Upper lobe of right lung (tissue), 1 donor: ENCODE measurements around the gene CRACR2A. TPM values are rescaled to one million over a fixed set of nuclear protein-coding genes. Genes with fewer than 3 reads are reported as not detected.
A peak's percentile ranks its signal among the peaks of the same experiment; 100 is the strongest.

Experiments
- ATAC-seq: fragments of 200-7000 bp; cut with Tn5 transposase; one replicate; pipeline ENCODE4 v1.9.1; 2020; ENCODE audit warnings: mild to moderate bottlenecking, moderate library complexity
- DNase-seq: peaks from one replicate; pipeline ENCODE4 v3.0.0-alpha.2; 2020
- H3K27ac ChIP-seq: fragments of 200-600 bp; one replicate; pipeline ENCODE4 v1.8.0; 2022
- H3K27me3 ChIP-seq: fragments of 200-600 bp; one replicate; pipeline ENCODE4 v1.8.0; 2022; ENCODE audit warnings: mild to moderate bottlenecking
- H3K36me3 ChIP-seq: fragments of 200-600 bp; one replicate; pipeline ENCODE4 v1.8.0; 2022
- H3K4me1 ChIP-seq: fragments of 200-600 bp; one replicate; pipeline ENCODE4 v1.8.0; 2022
- H3K4me3 ChIP-seq: fragments of 200-600 bp; one replicate; pipeline ENCODE4 v1.8.0; 2022; ENCODE audit warnings: mild to moderate bottlenecking
- H3K9me3 ChIP-seq: fragments of 200-600 bp; one replicate; pipeline ENCODE4 v1.8.0; 2022
- CTCF ChIP-seq: fragments of 200-600 bp; IDR thresholded peaks from one replicate; pipeline ENCODE4 v1.8.0; 2022; ENCODE audit warnings: antibody characterized with exemption
- intact Hi-C: fragments of 100-400 bp; cut with DNase I; formaldehyde crosslinking; loops from one replicate; pipeline ENCODE4 v1.11.0; 2022
- total RNA-seq: library from RNA; stranded (reverse); fragmentation: NEBNext Ultra II Directional; extraction: Animal tissue kit (Norgen Biotek cat#: 25700); gene quantifications from one replicate; pipeline ENCODE4 v1.2.1, GENCODE V29; 2021
- donor health status: DM: no; HTN: yes; CAD: no; lungs with severe emphysema.

The CRACR2A gene
- total RNA-seq, 1 donor from 2014 or later = 5.4 TPM

DNA sequence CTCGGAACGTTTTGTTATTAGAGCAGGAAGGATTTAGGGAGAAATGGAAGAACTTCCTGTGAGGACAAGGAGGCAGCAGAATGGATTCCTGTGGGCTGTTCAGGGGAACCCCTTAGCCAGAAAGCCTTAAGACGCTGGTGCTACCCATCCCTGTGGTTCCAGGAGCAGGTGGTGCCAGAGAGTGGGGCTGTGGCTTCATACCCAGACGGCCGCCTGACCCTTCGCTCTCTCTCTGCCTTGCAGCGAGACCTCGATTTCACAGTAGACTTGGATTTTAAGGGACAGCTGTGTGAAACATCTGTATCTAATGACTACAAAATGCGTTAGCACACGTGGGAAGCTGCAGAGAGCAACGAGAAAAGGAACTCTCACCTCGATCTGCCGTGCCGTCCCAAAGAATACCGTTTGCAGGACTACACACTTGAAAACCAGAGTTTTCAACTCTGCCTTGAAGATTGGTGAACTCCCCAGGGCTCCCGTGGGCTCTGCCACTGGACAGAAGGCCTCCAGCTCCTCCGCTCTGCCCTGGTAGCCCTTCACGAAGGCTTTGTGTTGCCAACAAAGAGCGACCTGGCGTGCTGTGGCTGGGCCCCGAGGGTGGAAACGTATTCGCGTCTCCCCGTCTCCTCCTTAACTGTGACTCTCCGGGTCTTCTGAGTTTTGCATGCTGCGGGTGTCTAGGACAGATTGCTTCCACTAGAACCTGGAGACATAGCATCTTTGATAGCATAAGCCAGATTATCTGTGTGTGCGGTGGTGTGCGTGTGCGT is 159.9 kb downstream of the CRACR2A start:
- peak; percentile 29 for DNase-seq
- Histone ChIP-seq H3K9me3 (no peaks in the 10 kb centered on the region), H3K36me3 (no peaks in the 10 kb centered on the region), H3K27me3 (no peaks in the 10 kb centered on the region), H3K4me3 (no peak overlapping the region), H3K4me1 (no peaks in the 10 kb centered on the region), H3K27ac (no peak overlapping the region)
- intact Hi-C loops = no loop called here
- ATAC-seq = no peak
- no peak for TF ChIP-seq CTCF

- H3K9me3 ChIP-seq = no peaks in the 10 kb centered on the region
- intact Hi-C loops = no loop called here
- no peak overlapping the region for H3K27ac ChIP-seq
- no peaks in the 10 kb centered on the region for H3K27me3 ChIP-seq
- no peak for ATAC-seq
- H3K4me1 ChIP-seq = no peaks in the 10 kb centered on the region
- H3K4me3 ChIP-seq = no peak overlapping the region
- H3K36me3 ChIP-seq = no peaks in the 10 kb centered on the region
- TF ChIP-seq CTCF = no peak
- peak; percentile 3 for DNase-seq
These were observed 163.2 kb downstream of the CRACR2A start for GRCh38 chr12:3589745-3590144.

- Histone ChIP-seq H3K27me3 (no peaks in the 10 kb centered on the region), H3K36me3 (no peaks in the 10 kb centered on the region), H3K27ac (no peak overlapping the region), H3K4me3 (no peak overlapping the region), H3K9me3 (no peaks in the 10 kb centered on the region), H3K4me1 (no peaks in the 10 kb centered on the region)
- TF ChIP-seq CTCF = no peak
- DNase-seq = peak; percentile 40
- no peak for ATAC-seq
- intact Hi-C loops = no loop called here
These were observed 165.4 kb downstream of the CRACR2A start for GRCh38 chr12:3587402-3588013.

- Histone ChIP-seq H3K36me3 (no peaks in the 10 kb centered on the region), H3K27ac (no peak overlapping the region), H3K4me3 (no peak overlapping the region), H3K27me3 (no peaks in the 10 kb centered on the region), H3K4me1 (no peaks in the 10 kb centered on the region), H3K9me3 (no peaks in the 10 kb centered on the region)
- intact Hi-C loops = no loop called here
- no peak for ATAC-seq
- TF ChIP-seq CTCF = no peak
- DNase-seq = peak; percentile 49
These were observed 169.1 kb downstream of the CRACR2A start for GRCh38 chr12:3583656-3584334.

- TF ChIP-seq CTCF = no peak
- no peak for DNase-seq
- Histone ChIP-seq H3K4me3 (no peak overlapping the region), H3K36me3 (no peaks in the 10 kb centered on the region), H3K27ac (no peak overlapping the region), H3K27me3 (no peaks in the 10 kb centered on the region), H3K4me1 (no peaks in the 10 kb centered on the region), H3K9me3 (no peaks in the 10 kb centered on the region)
- intact Hi-C loops = no loop called here
- no peak for ATAC-seq
These were observed 172.7 kb downstream of the CRACR2A start for GRCh38 chr12:3580094-3580749.
